GM12891 (cell line): ENCODE measurements around the gene CCR5AS.

ENCODE experiments used
- POLR2A ChIP-seq: IDR thresholded peaks from 2 replicates; pipeline ENCODE4 v1.6.1; 2011; ENCODE audit warnings: low read depth, low read length, control low read depth
- POLR2AphosphoS5 ChIP-seq: IDR thresholded peaks from 2 replicates; pipeline ENCODE4 v1.6.1; 2011; ENCODE audit warnings: low read depth, low read length, control low read depth

DNA sequence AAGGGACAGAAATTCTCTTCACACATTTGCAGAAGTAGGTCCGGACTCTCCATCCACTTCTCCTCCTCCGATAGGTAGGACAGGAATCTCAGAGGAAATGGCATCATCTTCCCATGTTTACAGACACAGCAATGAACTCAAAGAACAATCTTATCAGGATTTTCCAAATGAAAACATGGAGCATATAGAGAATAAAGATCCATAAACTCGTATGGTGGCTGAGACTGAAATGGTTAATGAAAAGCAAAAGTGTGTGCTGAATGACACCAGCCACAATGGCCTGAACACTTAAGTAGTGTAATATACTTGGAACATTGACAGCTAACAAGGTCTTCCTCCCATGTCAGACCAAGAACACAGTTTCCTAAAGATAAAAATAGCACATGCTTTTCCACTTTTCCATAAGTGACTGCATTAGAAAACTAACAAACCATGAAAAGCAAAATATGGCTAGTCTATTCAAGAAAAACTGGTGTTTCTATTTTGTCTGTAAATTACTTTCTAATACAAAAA is 6.0 kb upstream of the CCR5AS start:
- no peak for TF ChIP-seq POLR2AphosphoS5
- TF ChIP-seq POLR2A, result no peak
